HG03378 (cell line): ENCODE results near the gene TOMM6.
"Not testable (repeated sequence)": the region's sequence is repeated elsewhere in the genome, so short reads cannot be mapped to it uniquely, and the experiment has no call there.

Experiments
- ATAC-seq: cut with Tn5 transposase; IDR thresholded peaks from one replicate; pipeline ENCODE4 v1.9.1; 2021; ENCODE audit warnings: mild to moderate bottlenecking, moderate library complexity; ENCODE audit not compliant: unreplicated experiment

TOMM6 gene

GRCh38 chr6:41783106-41783780 is 4.3 kb upstream of the TOMM6 start:
- ATAC-seq = no peak

GRCh38 chr6:41784581-41785171 is 2.8 kb upstream of the TOMM6 start:
- ATAC-seq = no peak

- no peak for ATAC-seq
Observed at GRCh38 chr6:41785254-41785653, 2.2 kb upstream of the TOMM6 start.

- no peak for ATAC-seq
Observed at GRCh38 chr6:41785689-41786450, 1.6 kb upstream of the TOMM6 start.

- peak; percentile 27 for ATAC-seq
Observed at GRCh38 chr6:41786451-41787218, 859 bp upstream of the TOMM6 start.

- no peak for ATAC-seq
Observed at GRCh38 chr6:41789390-41789724, 1.9 kb downstream of the TOMM6 start.

GRCh38 chr6:41790045-41790444 is 2.6 kb downstream of the TOMM6 start:
- ATAC-seq = no peak

GRCh38 chr6:41791305-41791704 is 3.8 kb downstream of the TOMM6 start:
- ATAC-seq = no peak

- no peak for ATAC-seq
Observed at GRCh38 chr6:41791984-41792383, 4.5 kb downstream of the TOMM6 start.

GRCh38 chr6:41796474-41796873 is 9.0 kb downstream of the TOMM6 start:
- no peak for ATAC-seq

GRCh38 chr6:41798901-41799558 is 11.5 kb downstream of the TOMM6 start:
- no peak for ATAC-seq

GRCh38 chr6:41799559-41799911 is 12.0 kb downstream of the TOMM6 start:
- no peak for ATAC-seq

- ATAC-seq = no peak
Observed at GRCh38 chr6:41801380-41801779, 13.9 kb downstream of the TOMM6 start.

- ATAC-seq = no peak
Observed at GRCh38 chr6:41805830-41806774, 18.6 kb downstream of the TOMM6 start.

GRCh38 chr6:41811095-41811494 is 23.6 kb downstream of the TOMM6 start:
- no peak for ATAC-seq

- ATAC-seq = not testable (repeated sequence)
Observed at GRCh38 chr6:41811946-41812345, 24.5 kb downstream of the TOMM6 start.

- ATAC-seq = no peak
Observed at GRCh38 chr6:41813469-41813868, 26.0 kb downstream of the TOMM6 start.

GRCh38 chr6:41813956-41814355 is 26.5 kb downstream of the TOMM6 start:
- no peak for ATAC-seq

- no peak for ATAC-seq
Observed at GRCh38 chr6:41814629-41815028, 27.1 kb downstream of the TOMM6 start.

GRCh38 chr6:41815587-41815986 is 28.1 kb downstream of the TOMM6 start:
- ATAC-seq = no peak
